GM12878 (cell line): ENCODE measurements around the gene CYP46A1. TPM values are rescaled to one million over a fixed set of nuclear protein-coding genes. Genes with fewer than 3 reads are reported as not detected.

Source experiments
- ATAC-seq: fragments of 200-7000 bp; cut with Tn5 transposase; 3 replicates; pipeline ENCODE4 v1.9.1; 2020; ENCODE audit warnings: mild to moderate bottlenecking, moderate library complexity
- BruUV-seq: library from RNA; stranded (reverse); fragments of 400-500 nt; replicated peaks from 2 replicates; lab custom pipeline; 2021; lab: Mats Ljungman, UMichigan
- CTCF ChIA-PET: fragments of 300-600 bp; sonication (Branson Sonifier 250); formaldehyde crosslinking; extraction: SDS; loops from one replicate; lab custom pipeline; 2021; ENCODE audit warnings: inconsistent platforms; lab: Yijun Ruan, JAX
- POLR2A ChIA-PET: fragments of 350-600 bp; formaldehyde crosslinking; extraction: SDS; loops from one replicate; lab custom pipeline; 2021; ENCODE audit warnings: inconsistent platforms; lab: Charles Lee
- RAD21 ChIA-PET: fragments of 300-600 bp; sonication (Branson Sonifier 250); formaldehyde crosslinking; loops from one replicate; lab custom pipeline; 2023; ENCODE audit warnings: antibody characterized with exemption; ENCODE audit not compliant: unreplicated experiment; lab: Charles Lee
- SMC1A ChIA-PET: fragments of 300-600 bp; sonication (Branson Sonifier 250); formaldehyde crosslinking; loops from one replicate; lab custom pipeline; 2023; ENCODE audit not compliant: unreplicated experiment, uncharacterized antibody; lab: Charles Lee
- DNase-seq: peaks from one replicate; pipeline ENCODE4 v3.0.0-alpha.2; 2011; ENCODE audit warnings: low read depth, low spot score
- FAIRE-seq: peaks from 3 replicates; lab custom pipeline; 2011; peaks lifted over from hg19 to GRCh38; lab: Jason Lieb, UNC
- H2AFZ ChIP-seq: 2 replicates; pipeline ENCODE4 v1.6.0; 2011; ENCODE audit warnings: low read depth, low read length, control low read depth; ENCODE audit not compliant: control insufficient read depth
- H3K27ac ChIP-seq: 2 replicates; pipeline ENCODE4 v1.5.1; 2011; ENCODE audit warnings: control low read depth; ENCODE audit not compliant: control insufficient read depth, insufficient read depth
- H3K27me3 ChIP-seq, 2 experiments: replicated peaks in 1 of 2; 2 replicates each; pipeline versions ENCODE4 v1.6.0 to v1.6.1; 2011; ENCODE audit warnings: low read length in 1 of 2; ENCODE audit not compliant: control insufficient read depth in 2 of 2, insufficient read depth in 2 of 2
- H3K36me3 ChIP-seq, 2 experiments: 2 replicates each; pipeline ENCODE4 v1.5.1; 2011; ENCODE audit warnings: low read length in 1 of 2; ENCODE audit not compliant: control insufficient read depth in 2 of 2, insufficient read depth in 2 of 2
- H3K4me1 ChIP-seq: 2 replicates; pipeline ENCODE4 v1.6.1; 2011; ENCODE audit warnings: mild to moderate bottlenecking, low read length, moderate library complexity, mixed read lengths; ENCODE audit not compliant: control insufficient read depth, insufficient read depth
- H3K4me2 ChIP-seq: 2 replicates; pipeline ENCODE4 v1.6.0; 2011; ENCODE audit warnings: control low read depth; ENCODE audit not compliant: control insufficient read depth, insufficient read depth
- H3K4me3 ChIP-seq: fragments of 200-600 bp; sonication (generic); 2 replicates; pipeline ENCODE4 v1.5.1; 2016
- H3K79me2 ChIP-seq: 2 replicates; pipeline ENCODE4 v1.6.0; 2011; ENCODE audit warnings: low read length; ENCODE audit not compliant: control insufficient read depth, insufficient read depth
- H3K9ac ChIP-seq: 2 replicates; pipeline ENCODE4 v1.8.0; 2011; ENCODE audit warnings: low read length, control low read depth, mixed read lengths; ENCODE audit not compliant: control insufficient read depth, insufficient read depth
- H3K9me3 ChIP-seq: replicated peaks from 3 replicates; pipeline ENCODE4 v1.5.1; 2011; ENCODE audit warnings: mild to moderate bottlenecking, low read length; ENCODE audit not compliant: control insufficient read depth, insufficient read depth
- H4K20me1 ChIP-seq: 2 replicates; pipeline ENCODE4 v1.6.0; 2011; ENCODE audit not compliant: control insufficient read depth, insufficient read depth
- CBX3 ChIP-seq: fragments of 200-600 bp; sonication (generic); IDR thresholded peaks from 2 replicates; pipeline ENCODE4 v1.6.1; 2016; ENCODE audit warnings: low read depth, borderline replicate concordance
- CEBPZ ChIP-seq: fragments of 150-350 bp; IDR thresholded peaks from 2 replicates; pipeline ENCODE4 v1.6.1; 2016; ENCODE audit warnings: low read depth, low read length
- CREB1 ChIP-seq: IDR thresholded peaks from 2 replicates; pipeline ENCODE4 v1.6.1; 2012; ENCODE audit warnings: low read depth, mild to moderate bottlenecking, inconsistent platforms
- CREM ChIP-seq: IDR thresholded peaks from 2 replicates; pipeline ENCODE4 v1.6.1; 2014; ENCODE audit warnings: antibody characterized with exemption, low read depth
- E2F8 ChIP-seq: fragments of 450-650 bp; IDR thresholded peaks from 2 replicates; pipeline ENCODE4 v1.6.1; 2018; ENCODE audit warnings: mild to moderate bottlenecking, low read depth, moderate library complexity; ENCODE audit not compliant: partially characterized antibody
- FOXK2 ChIP-seq: fragments of 450-650 bp; IDR thresholded peaks from 2 replicates; pipeline ENCODE4 v1.6.1; 2017; ENCODE audit warnings: mild to moderate bottlenecking, moderate library complexity
- HDAC2 ChIP-seq: fragments of 200-600 bp; sonication (generic); IDR thresholded peaks from 2 replicates; pipeline ENCODE4 v1.6.1; 2017
- IRF3 ChIP-seq: fragments of 450-650 bp; IDR thresholded peaks from 2 replicates; pipeline ENCODE4 v1.6.1; 2014; ENCODE audit warnings: mild to moderate bottlenecking
- MEF2A ChIP-seq: IDR thresholded peaks from 2 replicates; pipeline ENCODE4 v1.6.1; 2011; ENCODE audit warnings: low read depth, mild to moderate bottlenecking, low read length, moderate library complexity; ENCODE audit not compliant: insufficient read depth
- NR2C2 ChIP-seq: IDR thresholded peaks from 2 replicates; pipeline ENCODE4 v1.6.1; 2011; ENCODE audit warnings: borderline replicate concordance, low read depth; ENCODE audit not compliant: control insufficient read depth, insufficient read length
- PBX3 ChIP-seq: IDR thresholded peaks from 2 replicates; pipeline ENCODE4 v1.6.1; 2011; ENCODE audit warnings: mild to moderate bottlenecking, low read depth, low read length, moderate library complexity; ENCODE audit not compliant: insufficient replicate concordance
- RELB ChIP-seq: fragments of 450-650 bp; IDR thresholded peaks from 2 replicates; pipeline ENCODE4 v1.6.1; 2017; ENCODE audit warnings: low read depth, mild to moderate bottlenecking, moderate library complexity
- SMC3 ChIP-seq: IDR thresholded peaks from 2 replicates; pipeline ENCODE4 v1.6.1; 2011; ENCODE audit warnings: low read length, improper control_type of control experiment, borderline replicate concordance
- SPI1 ChIP-seq: IDR thresholded peaks from 2 replicates; pipeline ENCODE4 v1.6.1; 2011; ENCODE audit warnings: low read depth, mild to moderate bottlenecking, low read length, moderate library complexity, borderline replicate concordance; ENCODE audit not compliant: insufficient read depth
- TARDBP ChIP-seq: IDR thresholded peaks from 2 replicates; pipeline ENCODE4 v1.6.1; 2016; ENCODE audit warnings: borderline replicate concordance
- WGBS: methylation state at CpG from one replicate; pipeline ENCODE4 v1.1.6; 2016; ENCODE audit warnings: low lambda C conversion rate; ENCODE audit not compliant: insufficient replicate concordance, insufficient coverage; ENCODE audit errors: missing lambda C conversion rate; 5-methylcytosine and 5-hydroxymethylcytosine counted together
- in situ Hi-C: fragments of 300-500 bp; cut with MboI; formaldehyde crosslinking; loops from 9 replicates; pipeline ENCODE4 v1.14.3; 2018; ENCODE audit warnings: mixed read lengths
- intact Hi-C: fragments of 100-400 bp; cut with micrococcal nuclease; formaldehyde crosslinking; loops from one replicate; pipeline ENCODE4 v1.14.2; 2022; ENCODE audit not compliant: unreplicated experiment
- polyA plus RNA-seq, 11 experiments: library from polyadenylated mRNA; depleted of rRNA in 4 of 11; unstranded in 6 of 11; stranded (reverse) in 5 of 11; fragments of >200 nt; fragmentation: Nextera tagmentation in 4 of 11; fragmentation: Illumina TruSeq in 1 of 11; extraction: Ambion mirVana in 4 of 11; extraction: Trizol in 1 of 11; gene quantifications; 1 replicate in 1 of 11; 2 replicates in 10 of 11; pipeline versions ENCODE4 v1.2.1 to v1.2.3, GENCODE V29; 2011 to 2016; ENCODE audit warnings: inconsistent platforms in 2 of 11, missing spikeins in 2 of 11, low read depth in 1 of 11
- total RNA-seq, 4 experiments: library from RNA; depleted of rRNA in 3 of 4; stranded (reverse); fragments of >200 nt in 3 of 4; fragmentation: Illumina TruSeq in 1 of 4; extraction: Trizol in 1 of 4; gene quantifications; 2 replicates each; pipeline versions ENCODE4 v1.2.1 to v1.2.3, GENCODE V29; 2013 to 2021

CYP46A1 gene
- total and polyA plus RNA-seq, 10 of the 15 experiments (the other 5 are each of a cell fraction or from before 2014, with no cell fraction given) = 0.04 to 0.11 TPM; not detected in 8

- TF ChIP-seq IRF3 = no peak
- no peak for TF ChIP-seq PBX3
- no peak for TF ChIP-seq HDAC2
- TF ChIP-seq CBX3 = no peak
- TF ChIP-seq CREM = no peak
- TF ChIP-seq NR2C2 = no peak
- no peak for TF ChIP-seq E2F8
- TF ChIP-seq TARDBP = no peak
- TF ChIP-seq SMC3 = no peak
- TF ChIP-seq RELB = no peak
- TF ChIP-seq FOXK2 = no peak
- TF ChIP-seq CEBPZ = no peak
- no peak for TF ChIP-seq CREB1
- TF ChIP-seq MEF2A = no peak
- TF ChIP-seq SPI1 = no peak
- Histone ChIP-seq H3K4me3 (no peak overlapping the region), H3K79me2 (no peaks in the 10 kb centered on the region), H4K20me1 (no peaks in the 10 kb centered on the region), H3K27me3 (peaks cover 0 to 2% of the 10 kb centered on the region in 2 experiments; a peak in 2 of 4 replicates), H3K4me1 (no peaks in the 10 kb centered on the region), H3K9ac (no peak overlapping the region), H3K9me3 (no peaks in the 10 kb centered on the region), H2AFZ (no peak overlapping the region), H3K4me2 (no peak overlapping the region), H3K36me3 (no peaks in the 10 kb centered on the region), H3K27ac (no peak overlapping the region)
- BruUV-seq = no TSS peak
- RAD21 ChIA-PET = no interaction called here
- WGBS = 15% methylated on average over 10 of the region's 10 CpGs
- DNase-seq = no peak
- intact Hi-C loops (no loop called here), in situ Hi-C loops (no loop called here)
- CTCF ChIA-PET = no interaction called here
- no peak for ATAC-seq
- FAIRE-seq = no peak
- SMC1A ChIA-PET = no interaction called here
- POLR2A ChIA-PET = no interaction called here
Measured at GRCh38 chr14:99740411-99740810, 56.3 kb downstream of the CYP46A1 start.
